CD4-positive, alpha-beta T cell (primary cell): ENCODE data around the gene RPL18. TPM values are rescaled to one million over a fixed set of nuclear protein-coding genes. Genes with fewer than 3 reads are reported as not detected.

Experiments
- ATAC-seq: fragments of 200-7000 bp; cut with Tn5 transposase; one replicate; pipeline ENCODE4 v1.10.0; 2022; ENCODE audit warnings: mild to moderate bottlenecking; ENCODE audit not compliant: poor library complexity
- CTCF ChIA-PET: fragments of 350-600 bp; sonication (Branson Sonifier 250); formaldehyde crosslinking; loops from one replicate; lab custom pipeline; 2021; ENCODE audit warnings: antibody characterized with exemption, inconsistent platforms; lab: Charles Lee
- POLR2A ChIA-PET: fragments of 350-600 bp; sonication (Branson Sonifier 250); formaldehyde crosslinking; loops from one replicate; lab custom pipeline; 2021; ENCODE audit warnings: antibody characterized with exemption, inconsistent platforms; lab: Charles Lee
- DNase-seq, 14 experiments: peaks; one replicate each; pipeline ENCODE4 v3.0.0-alpha.2; 2013 to 2020; ENCODE audit warnings: mixed read lengths in 2 of 14
- H3K27ac ChIP-seq, 2 donors: one replicate each; pipeline versions ENCODE4 v1.5.1 to v1.7.0; 2013; ENCODE audit warnings: low read length in 2 of 2, low read depth in 1 of 2, mild to moderate bottlenecking in 1 of 2
- H3K27me3 ChIP-seq, 2 experiments: 1 replicate in 1 of 2; 2 replicates in 1 of 2; pipeline versions ENCODE4 v1.6.1 to v1.7.0; 2013; ENCODE audit warnings: low read length in 2 of 2, control low read depth in 1 of 2, mild to moderate bottlenecking in 1 of 2, moderate library complexity in 1 of 2; ENCODE audit not compliant: insufficient read depth in 2 of 2, control insufficient read depth in 1 of 2
- H3K36me3 ChIP-seq: one replicate; pipeline ENCODE4 v1.6.1; 2013; ENCODE audit warnings: low read length, control low read depth; ENCODE audit not compliant: insufficient read depth
- H3K4me1 ChIP-seq: one replicate; pipeline ENCODE4 v1.6.1; 2013; ENCODE audit warnings: low read length, control low read depth; ENCODE audit not compliant: insufficient read depth
- H3K4me3 ChIP-seq: one replicate; pipeline ENCODE4 v1.5.1; 2013; ENCODE audit warnings: mild to moderate bottlenecking, low read length, moderate library complexity
- H3K9me3 ChIP-seq, 2 experiments: 1 replicate in 1 of 2; 2 replicates in 1 of 2; pipeline versions ENCODE4 v1.6.1 to v1.7.0; 2013; ENCODE audit warnings: low read length in 2 of 2, mild to moderate bottlenecking in 2 of 2, control low read depth in 1 of 2, moderate library complexity in 1 of 2; ENCODE audit not compliant: control insufficient read depth in 1 of 2, insufficient read depth in 1 of 2
- H3K27ac Mint-ChIP-seq: one replicate; pipeline ENCODE4 v1.8.0; 2020; ENCODE audit warnings: mixed read lengths
- H3K27me3 Mint-ChIP-seq: one replicate; pipeline ENCODE4 v1.8.0; 2021; ENCODE audit warnings: mixed read lengths
- H3K36me3 Mint-ChIP-seq: one replicate; pipeline ENCODE4 v1.8.0; 2021; ENCODE audit warnings: low read depth, mixed read lengths
- H3K4me1 Mint-ChIP-seq: one replicate; pipeline ENCODE4 v1.8.0; 2021; ENCODE audit warnings: low read depth, mixed read lengths
- H3K4me3 Mint-ChIP-seq: one replicate; pipeline ENCODE4 v1.8.0; 2020; ENCODE audit warnings: mild to moderate bottlenecking, mixed read lengths
- H3K9me3 Mint-ChIP-seq: one replicate; pipeline ENCODE4 v1.8.0; 2020; ENCODE audit warnings: mixed read lengths
- intact Hi-C, 2 experiments: fragments of 100-400 bp; cut with DNase I in 1 of 2; cut with micrococcal nuclease in 1 of 2; formaldehyde crosslinking; loops; one replicate each; pipeline versions ENCODE4 v1.15.1 to v1.9.0; 2023 to 2025; cut with DNase I, micrococcal nuclease
- total RNA-seq, 174 experiments: library from RNA in 2 of 174; stranded (reverse) in 2 of 174; gene quantifications; one replicate each; pipeline ENCODE4 v1.2.3 and lab custom pipeline; 2021 to 2026
- TF ChIP-seq, protein P1 (sequence below): fragments of 200-600 bp; IDR thresholded peaks from one replicate; pipeline ENCODE4 v1.8.0; 2022; ENCODE audit warnings: antibody characterized with exemption, mild to moderate bottlenecking

Gene RPL18
- total RNA-seq, 2 experiments from 2014 or later: 2,820 to 2,913 TPM

DNA sequence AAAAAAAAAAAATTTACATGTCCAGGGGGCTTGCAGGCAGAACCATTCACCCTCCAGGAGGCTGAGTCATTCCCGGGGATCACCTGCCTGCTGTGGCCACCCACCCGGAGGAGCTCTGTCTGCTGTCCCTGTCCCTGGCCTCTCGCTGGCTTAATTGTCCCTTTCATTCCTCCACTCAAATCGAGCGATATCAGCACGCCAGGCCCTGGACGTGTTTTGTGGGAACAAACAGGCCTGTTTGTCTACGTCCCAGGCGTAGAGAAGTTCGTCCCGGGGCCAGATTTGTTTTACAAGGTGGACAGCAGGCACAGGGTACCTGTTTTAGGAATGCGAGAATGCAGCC lies 45.8 kb downstream of the RPL18 start:
- Histone ChIP-seq H3K4me3 (no peak overlapping the region), H3K9me3 (no peaks in the 10 kb centered on the region), H3K27ac (no peak overlapping the region), H3K36me3 (no peaks in the 10 kb centered on the region), H3K27me3 (no peaks in the 10 kb centered on the region), H3K4me1 (peaks cover 4% of the 10 kb centered on the region)
- H3K4me1 Mint-ChIP-seq: no peaks in the 10 kb centered on the region
- intact Hi-C loops: no loop called here
- H3K27ac Mint-ChIP-seq: no peak overlapping the region
- peaks cover 5% of the 10 kb centered on the region for H3K27me3 Mint-ChIP-seq
- ATAC-seq: no peak
- DNase-seq: no peak
- H3K9me3 Mint-ChIP-seq: no peaks in the 10 kb centered on the region
- ChIA-PET CTCF (no interaction called here), POLR2A (no interaction called here)
- TF ChIP-seq, protein P1, sequence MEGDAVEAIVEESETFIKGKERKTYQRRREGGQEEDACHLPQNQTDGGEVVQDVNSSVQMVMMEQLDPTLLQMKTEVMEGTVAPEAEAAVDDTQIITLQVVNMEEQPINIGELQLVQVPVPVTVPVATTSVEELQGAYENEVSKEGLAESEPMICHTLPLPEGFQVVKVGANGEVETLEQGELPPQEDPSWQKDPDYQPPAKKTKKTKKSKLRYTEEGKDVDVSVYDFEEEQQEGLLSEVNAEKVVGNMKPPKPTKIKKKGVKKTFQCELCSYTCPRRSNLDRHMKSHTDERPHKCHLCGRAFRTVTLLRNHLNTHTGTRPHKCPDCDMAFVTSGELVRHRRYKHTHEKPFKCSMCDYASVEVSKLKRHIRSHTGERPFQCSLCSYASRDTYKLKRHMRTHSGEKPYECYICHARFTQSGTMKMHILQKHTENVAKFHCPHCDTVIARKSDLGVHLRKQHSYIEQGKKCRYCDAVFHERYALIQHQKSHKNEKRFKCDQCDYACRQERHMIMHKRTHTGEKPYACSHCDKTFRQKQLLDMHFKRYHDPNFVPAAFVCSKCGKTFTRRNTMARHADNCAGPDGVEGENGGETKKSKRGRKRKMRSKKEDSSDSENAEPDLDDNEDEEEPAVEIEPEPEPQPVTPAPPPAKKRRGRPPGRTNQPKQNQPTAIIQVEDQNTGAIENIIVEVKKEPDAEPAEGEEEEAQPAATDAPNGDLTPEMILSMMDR: no peak
- no peak overlapping the region for H3K4me3 Mint-ChIP-seq
- no peaks in the 10 kb centered on the region for H3K36me3 Mint-ChIP-seq

DNA sequence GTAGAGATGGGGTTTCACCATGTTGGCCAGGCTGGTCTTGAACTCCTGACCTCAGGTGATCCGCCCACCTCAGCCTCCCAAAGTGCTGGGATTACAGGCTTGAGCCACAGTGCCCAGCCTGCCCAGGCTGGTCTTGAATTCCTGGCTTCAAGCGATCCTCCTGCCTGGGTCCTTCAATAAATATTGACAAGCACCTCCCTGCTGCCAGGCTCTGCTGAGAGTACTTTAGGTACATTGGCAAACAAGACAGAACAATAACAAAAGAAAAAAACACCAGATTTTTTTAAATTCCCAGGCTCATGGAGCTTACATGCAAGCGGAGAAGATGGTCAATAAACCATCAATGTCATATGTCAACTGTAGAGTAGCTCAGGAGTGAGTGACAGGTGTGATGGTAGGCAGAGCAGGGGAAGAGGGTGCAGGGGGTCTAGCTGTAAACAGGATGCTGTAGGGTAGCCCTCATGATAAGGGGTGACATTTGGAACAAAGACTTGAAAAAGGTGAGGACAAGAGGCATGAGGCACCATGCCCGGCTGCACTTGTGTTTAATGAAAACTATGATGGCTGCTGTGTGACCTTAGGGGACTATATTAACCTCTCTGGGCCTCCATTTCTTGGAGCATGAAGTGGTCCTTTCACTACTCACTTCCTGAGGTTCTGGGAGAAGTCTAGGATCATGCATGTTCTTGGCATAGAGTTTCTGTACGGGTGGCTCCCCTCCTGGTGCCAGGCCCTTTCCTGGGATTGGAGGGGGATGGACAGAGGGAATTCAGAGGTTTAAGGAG lies 47.4 kb downstream of the RPL18 start:
- Histone ChIP-seq H3K4me1 (peaks cover 4% of the 10 kb centered on the region), H3K4me3 (no peak overlapping the region), H3K27me3 (peaks cover 0 to 5% of the 10 kb centered on the region in 2 experiments), H3K36me3 (no peaks in the 10 kb centered on the region), H3K27ac (no peak overlapping the region), H3K9me3 (no peaks in the 10 kb centered on the region)
- Mint-ChIP-seq H3K27me3 (peaks cover 12% of the 10 kb centered on the region), H3K36me3 (no peaks in the 10 kb centered on the region), H3K4me3 (no peak overlapping the region), H3K27ac (no peak overlapping the region), H3K4me1 (no peaks in the 10 kb centered on the region), H3K9me3 (no peaks in the 10 kb centered on the region)
- intact Hi-C loops: no loop called here
- TF ChIP-seq, protein P1: no peak
- CTCF ChIA-PET: interaction anchor here (0.7 kb wide), 1 partner anchor 66 kb away, joined by 3 read pairs; no protein-coding TSS in a partner anchor
- no peak for DNase-seq
- ATAC-seq: no peak
- POLR2A ChIA-PET: no interaction called here

DNA sequence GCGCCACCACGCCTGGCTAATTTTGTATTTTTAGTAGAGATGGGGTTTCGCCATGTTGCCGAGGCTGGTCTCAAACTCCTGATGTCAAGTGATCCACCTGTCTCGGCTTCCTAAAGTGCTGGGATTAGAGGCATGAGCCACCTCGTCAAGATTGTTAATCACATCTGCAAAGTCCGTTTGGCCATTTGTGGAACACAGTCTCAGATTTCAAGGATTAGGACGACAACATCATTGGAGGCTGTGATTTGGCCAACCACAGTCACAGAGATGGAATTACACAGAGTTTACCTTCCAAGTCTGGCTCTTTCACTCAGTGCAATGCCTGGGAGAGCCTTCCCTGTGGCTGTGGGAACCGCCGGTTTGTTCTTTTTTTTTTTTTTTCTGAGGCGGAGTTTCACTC lies 49.2 kb downstream of the RPL18 start:
- no peaks in the 10 kb centered on the region for H3K36me3 ChIP-seq
- ChIA-PET POLR2A (no interaction called here), CTCF (no interaction called here)
- ATAC-seq: no peak
- H3K36me3 Mint-ChIP-seq: no peaks in the 10 kb centered on the region
- peaks cover 12% of the 10 kb centered on the region for H3K27me3 Mint-ChIP-seq
- H3K27ac Mint-ChIP-seq: no peak overlapping the region
- peaks cover 3% of the 10 kb centered on the region for H3K4me1 ChIP-seq
- no peak overlapping the region for H3K4me3 ChIP-seq
- H3K9me3 ChIP-seq: no peaks in the 10 kb centered on the region
- no peak overlapping the region for H3K27ac ChIP-seq
- H3K27me3 ChIP-seq: peaks cover 0 to 5% of the 10 kb centered on the region in 2 experiments
- TF ChIP-seq, protein P1: no peak
- H3K9me3 Mint-ChIP-seq: no peaks in the 10 kb centered on the region
- no peaks in the 10 kb centered on the region for H3K4me1 Mint-ChIP-seq
- H3K4me3 Mint-ChIP-seq: no peak overlapping the region
- DNase-seq: no peak
- intact Hi-C loops: no loop called here
